PC-9 (cell line): ENCODE data around the gene MAPKAP1.

ENCODE experiments used
- CTCF ChIP-seq: fragments of 200-600 bp; sonication (generic); conservative IDR thresholded peaks from 2 replicates; pipeline ENCODE4 v1.6.1; 2017; ENCODE audit warnings: mixed run types, antibody characterized with exemption, mild to moderate bottlenecking, moderate library complexity
- EZH2 ChIP-seq: fragments of 200-600 bp; sonication (generic); IDR thresholded peaks from 2 replicates; pipeline ENCODE4 v1.8.0; 2017; ENCODE audit warnings: antibody characterized with exemption, low read depth

GRCh38 chr9:125642311-125642710 is 64.7 kb downstream of the MAPKAP1 start:
- no peak for TF ChIP-seq CTCF
- TF ChIP-seq EZH2: no peak
